Measurements from ENCODE around the gene ADAM12.

GRCh38 chr10:126041117-126041516, 347.2 kb downstream of the ADAM12 start:
- TF ChIP-seq POLR2AphosphoS5 (IDR thresholded peaks at IDR 0.05; ENCODE audit: low read depth, low read length) (no peak), POLR2A (IDR thresholded peaks at IDR 0.05; ENCODE audit: low read depth, low read length) (no peak), SPI1 (IDR thresholded peaks at IDR 0.05; ENCODE audit: low read depth, low read length) (no peak), TAF1 (IDR thresholded peaks at IDR 0.05; ENCODE audit: low read depth, low read length) (no peak), POU2F2 (IDR thresholded peaks at IDR 0.05; ENCODE audit: low read depth, low read length) (no peak), PAX5 (IDR thresholded peaks at IDR 0.05; ENCODE audit: insufficient read depth, low read length, severe bottlenecking) (no peak)

All from GM12891 (cell line).